ENCODE results near the gene DIS3L2.
"Not testable (repeated sequence)": the region's sequence is repeated elsewhere in the genome, so short reads cannot be mapped to it uniquely, and the experiment has no call there.

The DIS3L2 gene

DNA sequence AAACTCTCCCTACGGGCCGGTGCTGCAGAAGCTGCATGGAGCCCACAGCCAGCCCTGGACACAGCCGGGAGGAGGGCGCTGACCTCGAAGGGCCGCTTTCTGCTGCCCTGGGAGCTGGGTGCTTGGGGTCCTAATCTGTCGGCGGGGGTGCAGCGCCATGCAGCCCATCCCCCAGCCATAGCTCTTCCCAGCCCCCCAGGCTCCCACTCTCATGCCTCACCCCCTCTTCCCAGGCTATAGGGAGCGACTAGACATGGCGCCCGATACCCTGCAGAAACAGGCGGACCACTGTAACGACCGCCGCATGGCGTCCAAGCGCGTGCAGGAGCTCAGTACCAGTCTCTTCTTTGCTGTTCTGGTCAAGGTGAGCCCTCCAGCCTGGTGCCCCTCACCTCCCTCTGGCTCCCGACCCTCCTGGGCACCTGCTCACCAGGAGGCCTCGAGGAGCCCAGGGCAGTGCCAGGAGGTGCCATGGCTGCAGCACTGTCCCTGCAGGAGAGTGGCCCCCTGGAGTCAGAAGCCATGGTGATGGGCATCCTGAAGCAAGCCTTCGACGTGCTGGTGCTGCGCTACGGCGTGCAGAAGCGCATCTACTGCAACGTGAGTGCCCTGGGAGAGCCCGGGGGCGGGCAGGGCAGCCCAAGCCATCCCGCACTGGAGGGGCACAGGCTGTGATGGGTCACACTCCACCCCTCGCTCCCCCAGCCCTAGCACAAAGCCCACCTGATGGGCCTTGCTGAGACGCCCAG, 372.8 kb downstream of the DIS3L2 start:
- not testable (repeated sequence) for H3K9ac ChIP-seq (ENCODE audit: low read length); H2BK15ac ChIP-seq (replicated peaks; ENCODE audit: low read depth); H3K4me1 ChIP-seq (ENCODE audit: control insufficient read depth, low read depth, low read length); H3K23ac ChIP-seq (ENCODE audit: low read length); H2AK5ac ChIP-seq (ENCODE audit: low read length); DNase-seq; H3K18ac ChIP-seq (ENCODE audit: low read length); H3K79me2 ChIP-seq (ENCODE audit: control insufficient read depth, insufficient read depth, low read length); H3K4me2 ChIP-seq (ENCODE audit: low read length); H2BK120ac ChIP-seq (ENCODE audit: low read depth, low read length); H3K79me1 ChIP-seq (ENCODE audit: low read length); H4K5ac ChIP-seq (ENCODE audit: low read length); H3K27me3 ChIP-seq (ENCODE audit: insufficient read depth, low read length, poor library complexity); H3K36me3 ChIP-seq (ENCODE audit: control insufficient read depth, insufficient read depth, low read length); H4K8ac ChIP-seq (ENCODE audit: low read depth, low read length); H3K4me3 ChIP-seq (ENCODE audit: low read length); H3K56ac ChIP-seq (ENCODE audit: low read length); H2BK5ac ChIP-seq (ENCODE audit: low read length); H3K4ac ChIP-seq (ENCODE audit: low read depth, low read length); H3K27ac ChIP-seq (ENCODE audit: low read depth, low read length)
- no CpG with 5 or more reads among the region's 33 CpGs for WGBS (ENCODE audit: extremely low coverage, insufficient coverage, low lambda C conversion rate)

DNA sequence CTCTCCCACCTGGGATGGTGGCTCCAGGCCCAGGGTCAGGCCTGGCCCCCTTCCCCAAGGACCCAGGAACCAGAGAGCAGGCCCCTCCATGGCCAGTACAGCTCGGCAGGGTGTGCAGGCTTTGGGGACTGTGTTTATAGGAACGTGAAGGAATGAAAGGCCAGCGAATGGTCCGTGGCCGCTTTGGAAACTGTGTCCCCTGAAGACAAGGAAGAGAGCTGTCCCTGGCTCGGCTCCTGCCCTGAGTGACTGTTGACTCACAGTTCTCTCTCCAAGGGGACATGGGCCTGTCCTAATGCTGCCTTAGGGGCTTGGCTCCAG, 373.3 kb downstream of the DIS3L2 start:
- H3K23ac ChIP-seq (ENCODE audit: low read length); H4K5ac ChIP-seq (ENCODE audit: low read length); H3K4me1 ChIP-seq (ENCODE audit: control insufficient read depth, low read depth, low read length); H4K8ac ChIP-seq (ENCODE audit: low read depth, low read length); DNase-seq; H3K4ac ChIP-seq (ENCODE audit: low read depth, low read length); H2BK15ac ChIP-seq (replicated peaks; ENCODE audit: low read depth); H2BK120ac ChIP-seq (ENCODE audit: low read depth, low read length); H3K9ac ChIP-seq (ENCODE audit: low read length); H3K4me2 ChIP-seq (ENCODE audit: low read length); H3K18ac ChIP-seq (ENCODE audit: low read length); H3K4me3 ChIP-seq (ENCODE audit: low read length); H2AK5ac ChIP-seq (ENCODE audit: low read length); H3K36me3 ChIP-seq (ENCODE audit: control insufficient read depth, insufficient read depth, low read length); H2BK5ac ChIP-seq (ENCODE audit: low read length); H3K79me2 ChIP-seq (ENCODE audit: control insufficient read depth, insufficient read depth, low read length); H3K56ac ChIP-seq (ENCODE audit: low read length); H3K27me3 ChIP-seq (ENCODE audit: insufficient read depth, low read length, poor library complexity); H3K79me1 ChIP-seq (ENCODE audit: low read length); H3K27ac ChIP-seq (ENCODE audit: low read depth, low read length): not testable (repeated sequence)
- WGBS (ENCODE audit: extremely low coverage, insufficient coverage, low lambda C conversion rate): no CpG with 5 or more reads among the region's 6 CpGs

GRCh38 chr2:232335206-232335858, 373.8 kb downstream of the DIS3L2 start:
- not testable (repeated sequence) for H3K4me2 ChIP-seq (ENCODE audit: low read length); H3K23ac ChIP-seq (ENCODE audit: low read length); H2BK5ac ChIP-seq (ENCODE audit: low read length); H3K9ac ChIP-seq (ENCODE audit: low read length); H2AK5ac ChIP-seq (ENCODE audit: low read length); H2BK120ac ChIP-seq (ENCODE audit: low read depth, low read length); H3K4ac ChIP-seq (ENCODE audit: low read depth, low read length); H4K8ac ChIP-seq (ENCODE audit: low read depth, low read length); H3K4me3 ChIP-seq (ENCODE audit: low read length); H3K27ac ChIP-seq (ENCODE audit: low read depth, low read length); DNase-seq; H3K79me1 ChIP-seq (ENCODE audit: low read length); H4K5ac ChIP-seq (ENCODE audit: low read length); H3K36me3 ChIP-seq (ENCODE audit: control insufficient read depth, insufficient read depth, low read length); H3K56ac ChIP-seq (ENCODE audit: low read length); H3K27me3 ChIP-seq (ENCODE audit: insufficient read depth, low read length, poor library complexity); H3K4me1 ChIP-seq (ENCODE audit: control insufficient read depth, low read depth, low read length); H3K18ac ChIP-seq (ENCODE audit: low read length); H2BK15ac ChIP-seq (replicated peaks; ENCODE audit: low read depth); H3K79me2 ChIP-seq (ENCODE audit: control insufficient read depth, insufficient read depth, low read length)
- no CpG with 5 or more reads among the region's 15 CpGs for WGBS (ENCODE audit: extremely low coverage, insufficient coverage, low lambda C conversion rate)

DNA sequence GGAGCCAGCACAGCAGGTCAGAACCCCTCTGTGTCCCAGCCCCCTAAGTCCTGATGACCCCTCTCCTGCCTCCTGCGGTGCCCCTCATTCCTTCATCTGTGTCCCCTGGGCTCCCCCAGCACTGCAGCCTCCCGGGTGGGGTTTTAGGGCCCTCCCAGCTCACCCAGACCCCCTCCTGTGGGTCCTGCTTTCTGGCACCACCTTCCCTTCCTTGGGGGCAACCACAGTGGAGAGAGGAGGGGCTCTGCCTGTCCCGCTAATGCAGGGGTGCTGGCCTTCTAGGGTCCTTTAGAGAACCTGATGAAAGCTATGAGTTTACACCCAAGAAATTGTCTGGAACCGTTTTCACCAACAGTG, 374.3 kb downstream of the DIS3L2 start:
- no peak overlapping the region for H2AK5ac ChIP-seq (ENCODE audit: low read length)
- H3K27ac ChIP-seq (ENCODE audit: low read depth, low read length): no peak overlapping the region
- DNase-seq: no peak
- H3K4me2 ChIP-seq (ENCODE audit: low read length): no peak overlapping the region
- no peak overlapping the region for H3K4me3 ChIP-seq (ENCODE audit: low read length)
- no peak overlapping the region for H2BK15ac ChIP-seq (replicated peaks; ENCODE audit: low read depth)
- no peak overlapping the region for H4K5ac ChIP-seq (ENCODE audit: low read length)
- no CpG with 5 or more reads among the region's 4 CpGs for WGBS (ENCODE audit: extremely low coverage, insufficient coverage, low lambda C conversion rate)
- H3K27me3 ChIP-seq (ENCODE audit: insufficient read depth, low read length, poor library complexity): no peaks in the 10 kb centered on the region
- H3K18ac ChIP-seq (ENCODE audit: low read length): no peak overlapping the region
- H2BK5ac ChIP-seq (ENCODE audit: low read length): no peak overlapping the region
- H3K4ac ChIP-seq (ENCODE audit: low read depth, low read length): no peak overlapping the region
- no peaks in the 10 kb centered on the region for H3K79me1 ChIP-seq (ENCODE audit: low read length)
- H2BK120ac ChIP-seq (ENCODE audit: low read depth, low read length): no peak overlapping the region
- no peaks in the 10 kb centered on the region for H3K36me3 ChIP-seq (ENCODE audit: control insufficient read depth, insufficient read depth, low read length)
- no peak overlapping the region for H3K23ac ChIP-seq (ENCODE audit: low read length)
- no peaks in the 10 kb centered on the region for H3K79me2 ChIP-seq (ENCODE audit: control insufficient read depth, insufficient read depth, low read length)
- no peak overlapping the region for H4K8ac ChIP-seq (ENCODE audit: low read depth, low read length)
- H3K56ac ChIP-seq (ENCODE audit: low read length): no peak overlapping the region
- H3K9ac ChIP-seq (ENCODE audit: low read length): no peak overlapping the region
- no peaks in the 10 kb centered on the region for H3K4me1 ChIP-seq (ENCODE audit: control insufficient read depth, low read depth, low read length)

DNA sequence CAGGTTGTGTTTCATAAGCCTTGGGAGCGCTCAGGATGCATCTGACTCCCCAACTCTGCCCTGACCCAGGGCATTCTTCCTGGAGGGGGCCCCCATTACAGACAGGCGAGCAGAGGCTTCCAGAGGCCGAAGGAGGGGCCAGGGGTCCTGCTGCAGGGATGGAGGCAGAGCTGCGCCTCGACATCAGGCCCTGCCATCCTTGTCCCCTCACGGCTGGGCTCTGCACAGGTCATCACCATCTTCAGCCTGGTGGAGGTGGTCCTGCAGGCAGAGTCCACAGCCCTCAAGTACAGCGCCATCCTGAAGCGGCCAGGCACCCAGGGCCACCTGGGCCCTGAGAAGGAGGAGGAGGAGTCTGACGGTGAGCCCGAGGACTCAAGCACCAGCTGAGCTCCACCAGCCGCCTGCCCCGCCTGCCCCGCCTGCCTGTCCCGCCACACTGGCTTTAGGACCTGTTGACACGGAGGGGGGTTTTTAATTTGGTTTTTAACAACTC, 374.8 kb downstream of the DIS3L2 start:
- no peak overlapping the region for H4K8ac ChIP-seq (ENCODE audit: low read depth, low read length)
- no peak overlapping the region for H2BK15ac ChIP-seq (replicated peaks; ENCODE audit: low read depth)
- H3K56ac ChIP-seq (ENCODE audit: low read length): no peak overlapping the region
- no peaks in the 10 kb centered on the region for H3K27me3 ChIP-seq (ENCODE audit: insufficient read depth, low read length, poor library complexity)
- no peak overlapping the region for H3K9ac ChIP-seq (ENCODE audit: low read length)
- H2BK120ac ChIP-seq (ENCODE audit: low read depth, low read length): no peak overlapping the region
- DNase-seq: no peak
- H3K4me2 ChIP-seq (ENCODE audit: low read length): no peak overlapping the region
- H3K4ac ChIP-seq (ENCODE audit: low read depth, low read length): no peak overlapping the region
- H4K5ac ChIP-seq (ENCODE audit: low read length): no peak overlapping the region
- no CpG with 5 or more reads among the region's 15 CpGs for WGBS (ENCODE audit: extremely low coverage, insufficient coverage, low lambda C conversion rate)
- H3K4me3 ChIP-seq (ENCODE audit: low read length): no peak overlapping the region
- no peak overlapping the region for H2BK5ac ChIP-seq (ENCODE audit: low read length)
- H3K18ac ChIP-seq (ENCODE audit: low read length): no peak overlapping the region
- no peaks in the 10 kb centered on the region for H3K36me3 ChIP-seq (ENCODE audit: control insufficient read depth, insufficient read depth, low read length)
- H2AK5ac ChIP-seq (ENCODE audit: low read length): no peak overlapping the region
- no peaks in the 10 kb centered on the region for H3K79me1 ChIP-seq (ENCODE audit: low read length)
- no peaks in the 10 kb centered on the region for H3K79me2 ChIP-seq (ENCODE audit: control insufficient read depth, insufficient read depth, low read length)
- no peak overlapping the region for H3K27ac ChIP-seq (ENCODE audit: low read depth, low read length)
- H3K4me1 ChIP-seq (ENCODE audit: control insufficient read depth, low read depth, low read length): no peaks in the 10 kb centered on the region
- H3K23ac ChIP-seq (ENCODE audit: low read length): no peak overlapping the region
